Gastrocnemius medialis (tissue), 4 donors: ENCODE measurements around the gene MRM2. TPM values are rescaled to one million over a fixed set of nuclear protein-coding genes. Genes with fewer than 3 reads are reported as not detected.

ENCODE experiments used
- ATAC-seq, 2 donors: fragments of 150-250 bp; one replicate each; pipeline ENCODE4 v1.9.1; 2016
- DNase-seq, 2 donors: peaks; one replicate each; pipeline ENCODE4 v3.0.0-alpha.2; 2019
- H3K27ac ChIP-seq, 4 donors: fragments of 200-600 bp; sonication (generic); 1 replicate in 1 of 4; 2 replicates in 3 of 4; pipeline ENCODE4 v1.5.1; 2016 to 2018; ENCODE audit warnings: mild to moderate bottlenecking in 2 of 4, moderate library complexity in 1 of 4
- H3K27me3 ChIP-seq, 3 donors: fragments of 200-600 bp; sonication (generic) in 2 of 3; 1 replicate in 1 of 3; 2 replicates in 2 of 3; pipeline versions ENCODE4 v1.5.1 to v1.6.0; 2016 to 2019; ENCODE audit warnings: mild to moderate bottlenecking in 1 of 3, moderate library complexity in 1 of 3
- H3K36me3 ChIP-seq, 2 donors: fragments of 200-600 bp; sonication (generic) in 1 of 2; one replicate each; pipeline ENCODE4 v1.5.1; 2017 to 2018
- H3K4me1 ChIP-seq, 2 donors: fragments of 200-600 bp; sonication (generic) in 1 of 2; one replicate each; pipeline ENCODE4 v1.5.1; 2016 to 2017; ENCODE audit warnings: mild to moderate bottlenecking in 2 of 2
- H3K4me3 ChIP-seq, 4 donors: fragments of 200-600 bp; sonication (generic) in 3 of 4; 1 replicate in 1 of 4; 2 replicates in 3 of 4; pipeline ENCODE4 v1.5.1; 2016 to 2019; ENCODE audit warnings: mild to moderate bottlenecking in 2 of 4
- H3K9me3 ChIP-seq, 3 donors: fragments of 200-600 bp; sonication (generic) in 2 of 3; 1 replicate in 1 of 3; 2 replicates in 2 of 3; pipeline ENCODE4 v1.5.1; 2016 to 2019
- CTCF ChIP-seq, 5 experiments: fragments of 450-650 bp in 3 of 5; fragments of 200-600 bp in 2 of 5; sonication (generic) in 2 of 5; IDR thresholded peaks in 4 of 5; conservative IDR thresholded peaks in 1 of 5; 1 replicate in 4 of 5; 2 replicates in 1 of 5; pipeline ENCODE4 v1.5.1; 2016 to 2019; ENCODE audit warnings: antibody characterized with exemption in 5 of 5, mild to moderate bottlenecking in 3 of 5, moderate library complexity in 3 of 5
- POLR2A ChIP-seq, 2 donors: fragments of 450-650 bp; IDR thresholded peaks; one replicate each; pipeline ENCODE4 v1.6.1; 2017; ENCODE audit warnings: antibody characterized with exemption in 2 of 2, mild to moderate bottlenecking in 2 of 2, moderate library complexity in 2 of 2
- in situ Hi-C, 4 donors: fragments of 200-750 bp; cut with MboI; loops; one replicate each; pipeline versions ENCODE4 v1.15.0 to v1.8.0; 2017; ENCODE audit warnings: low sequenced_read_pairs in 4 of 4
- intact Hi-C: fragments of 100-400 bp; cut with DNase I; formaldehyde crosslinking; loops from one replicate; pipeline ENCODE4 v1.15.1; 2023; ENCODE audit warnings: low total_unique reads
- total RNA-seq, 4 donors: library from RNA; depleted of rRNA; stranded (reverse); fragments of >200 nt; gene quantifications; one replicate each; pipeline versions ENCODE4 v1.1.0 to v1.2.3, GENCODE V29; 2016

The MRM2 gene
- total RNA-seq, 4 donors from 2014 or later: 14.1 to 41.7 (median 16.9) TPM

GRCh38 chr7:2211926-2212325 lies 30.1 kb downstream of the MRM2 start:
- ATAC-seq (no peak), DNase-seq (no peak)
- Histone ChIP-seq H3K9me3 (no peaks in the 10 kb centered on the region), H3K36me3 (peaks cover 0 to 59% of the 10 kb centered on the region in 2 donors), H3K4me3 (no peak overlapping the region), H3K4me1 (peaks cover 0 to 7% of the 10 kb centered on the region in 2 donors), H3K27me3 (no peaks in the 10 kb centered on the region), H3K27ac (no peak overlapping the region)
- no peak for TF ChIP-seq POLR2A (IDR thresholded peaks at IDR 0.05)
- no peak for TF ChIP-seq CTCF (IDR thresholded peaks at IDR 0.05 in 4 of 5, conservative IDR thresholded peaks at IDR 0.05 in 1 of 5)
- in situ Hi-C loops (loop anchor here in 2 of 4 donors (25.0 kb wide), 2 partner anchors 550 to 625 kb away; partner anchors contain the start of gene ELFN1 (in 1 of the 2)), intact Hi-C loops (no loop called here)

GRCh38 chr7:2211259-2211880 lies 30.6 kb downstream of the MRM2 start:
- Histone ChIP-seq H3K4me3 (no peak overlapping the region), H3K9me3 (no peaks in the 10 kb centered on the region), H3K4me1 (peaks cover 0 to 7% of the 10 kb centered on the region in 2 donors), H3K27me3 (no peaks in the 10 kb centered on the region), H3K36me3 (peaks cover 0 to 54% of the 10 kb centered on the region in 2 donors), H3K27ac (no peak overlapping the region)
- DNase-seq: no peak
- in situ Hi-C loops: loop anchor here in 2 of 4 donors (25.0 kb wide), 2 partner anchors 549 to 624 kb away; partner anchors contain the start of gene ELFN1 (in 1 of the 2)
- intact Hi-C loops: no loop called here
- no peak for ATAC-seq
- no peak for TF ChIP-seq CTCF (IDR thresholded peaks at IDR 0.05 in 4 of 5, conservative IDR thresholded peaks at IDR 0.05 in 1 of 5)
- TF ChIP-seq POLR2A (IDR thresholded peaks at IDR 0.05): no peak

- Histone ChIP-seq H3K27me3 (no peaks in the 10 kb centered on the region), H3K4me1 (peaks cover 0 to 7% of the 10 kb centered on the region in 2 donors), H3K27ac (no peak overlapping the region), H3K4me3 (no peak overlapping the region), H3K9me3 (no peaks in the 10 kb centered on the region), H3K36me3 (peaks cover 0 to 47% of the 10 kb centered on the region in 2 donors)
- TF ChIP-seq CTCF (IDR thresholded peaks at IDR 0.05 in 4 of 5, conservative IDR thresholded peaks at IDR 0.05 in 1 of 5): no peak
- no peak for TF ChIP-seq POLR2A (IDR thresholded peaks at IDR 0.05)
- in situ Hi-C loops (loop anchor here in 2 of 4 donors (25.0 kb wide), 2 partner anchors 548 to 623 kb away; partner anchors contain the start of gene ELFN1 (in 1 of the 2)), intact Hi-C loops (no loop called here)
- ATAC-seq: no peak
- DNase-seq: no peak
These were observed 31.3 kb downstream of the MRM2 start for GRCh38 chr7:2210551-2211258.

- DNase-seq (no peak), ATAC-seq (no peak)
- H3K36me3 ChIP-seq: peaks cover 0 to 42% of the 10 kb centered on the region in 2 donors
- intact Hi-C loops: loop anchor here (1.0 to 2.0 kb wide), 2 partner anchors 106 to 545 kb away; no protein-coding TSS in a partner anchor
- in situ Hi-C loops: loop anchor here in 2 of 4 donors (25.0 kb wide), 2 partner anchors 548 to 623 kb away; partner anchors contain the start of gene ELFN1 (in 1 of the 2)
- no peak overlapping the region for H3K27ac ChIP-seq
- H3K4me1 ChIP-seq: peaks cover 0 to 7% of the 10 kb centered on the region in 2 donors
- TF ChIP-seq CTCF (IDR thresholded peaks at IDR 0.05 in 4 of 5, conservative IDR thresholded peaks at IDR 0.05 in 1 of 5): no peak
- TF ChIP-seq POLR2A (IDR thresholded peaks at IDR 0.05): no peak
- H3K27me3 ChIP-seq: no peaks in the 10 kb centered on the region
- H3K9me3 ChIP-seq: no peaks in the 10 kb centered on the region
- no peak overlapping the region for H3K4me3 ChIP-seq
These were observed 32.1 kb downstream of the MRM2 start for GRCh38 chr7:2209961-2210323.
